GM18502 (cell line): Measurements from ENCODE around the gene NRAP.

ENCODE experiments used
- ATAC-seq: cut with Tn5 transposase; IDR thresholded peaks from one replicate; pipeline ENCODE4 v1.9.1; 2021; ENCODE audit warnings: mild to moderate bottlenecking; ENCODE audit not compliant: unreplicated experiment, poor library complexity

Gene NRAP

DNA sequence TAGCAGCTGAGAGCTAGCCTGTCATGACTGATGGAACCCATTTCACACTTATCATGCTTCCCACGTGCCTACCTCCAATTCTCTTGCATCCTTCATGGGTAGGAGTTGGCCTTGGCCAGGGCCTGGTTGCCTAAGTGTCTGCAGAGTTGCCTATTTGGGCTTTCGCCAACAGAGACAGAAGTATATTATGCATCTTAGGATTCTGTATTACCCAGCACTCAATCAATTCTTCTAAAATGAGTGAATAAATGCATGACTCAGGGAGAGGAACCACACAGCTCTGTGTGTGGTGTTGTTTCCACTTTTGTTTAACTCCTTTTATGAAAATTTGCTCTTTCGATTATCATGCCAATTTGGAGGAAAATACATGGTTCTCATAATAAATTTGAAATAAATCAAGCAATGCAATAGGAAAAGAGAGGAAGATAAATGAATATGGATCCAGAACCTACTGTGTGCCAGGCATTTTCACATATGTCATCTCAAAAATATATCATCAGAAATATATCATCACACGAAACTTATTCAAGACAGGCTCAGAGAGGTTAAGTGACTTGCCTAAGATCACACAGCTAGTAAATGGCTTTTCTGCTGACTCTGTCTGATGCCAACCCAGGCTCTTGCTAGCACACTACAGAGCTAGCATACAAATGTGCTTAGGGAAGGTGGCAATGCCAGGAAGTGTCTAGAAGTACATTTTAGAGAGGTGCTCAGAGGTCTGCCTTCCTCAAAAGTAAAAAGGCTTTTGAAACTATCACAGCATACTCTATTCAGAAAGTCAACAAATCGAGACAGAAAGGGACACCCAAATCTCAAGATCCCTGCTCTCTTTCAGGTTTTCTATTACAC, 120.5 kb downstream of the NRAP start:
- ATAC-seq: no peak

DNA sequence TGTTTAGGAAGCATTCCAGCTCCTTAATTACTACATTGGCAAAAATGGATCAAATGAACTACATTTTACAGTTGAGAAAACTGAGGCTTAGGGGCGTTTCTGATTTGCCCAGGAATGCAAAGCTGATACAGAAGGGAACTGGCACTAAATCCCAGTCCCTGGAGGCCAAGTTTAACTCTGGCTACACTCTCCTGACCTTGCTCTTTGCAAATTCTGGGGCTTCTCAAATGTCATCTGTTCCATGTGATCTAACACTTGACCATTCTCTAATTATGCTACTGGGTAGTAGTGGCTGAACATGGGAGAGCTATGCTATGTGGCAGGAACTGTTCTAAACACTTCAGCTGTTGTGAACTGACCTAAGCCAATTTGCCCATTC, 122.3 kb downstream of the NRAP start:
- ATAC-seq: no peak

DNA sequence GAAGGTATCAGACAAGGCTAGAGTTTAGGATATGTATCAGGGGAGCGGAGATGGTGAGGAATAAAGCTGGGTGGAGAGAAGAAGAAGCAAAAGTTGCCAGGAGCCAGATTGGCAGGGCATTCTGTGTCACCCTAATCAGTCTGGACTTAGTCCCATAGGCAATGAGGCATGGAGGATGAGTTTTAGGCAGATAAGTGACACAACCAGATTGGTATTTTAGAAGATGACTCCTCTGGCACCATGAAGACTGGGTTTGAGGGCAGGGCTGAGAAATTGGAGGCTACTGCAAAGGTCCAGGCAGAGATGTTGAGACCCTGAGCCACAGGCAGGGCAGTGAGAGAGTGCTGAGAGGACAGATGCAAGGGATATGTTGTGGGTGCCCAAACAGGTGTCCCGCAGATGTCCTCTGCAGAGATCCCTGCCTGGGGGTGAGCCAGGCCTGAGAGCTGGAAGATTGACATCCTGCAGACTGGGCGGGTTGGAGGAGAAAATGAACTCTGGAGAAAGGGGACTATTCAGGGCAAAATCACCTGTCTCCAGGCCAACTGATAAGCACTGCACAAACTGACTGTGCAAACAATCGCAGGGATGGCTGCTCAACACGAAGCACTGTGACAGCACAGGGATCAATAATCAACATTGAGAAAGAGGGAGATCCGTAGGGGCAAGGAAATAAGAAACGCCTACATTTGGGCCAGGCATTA, 122.8 kb downstream of the NRAP start:
- no peak for ATAC-seq

DNA sequence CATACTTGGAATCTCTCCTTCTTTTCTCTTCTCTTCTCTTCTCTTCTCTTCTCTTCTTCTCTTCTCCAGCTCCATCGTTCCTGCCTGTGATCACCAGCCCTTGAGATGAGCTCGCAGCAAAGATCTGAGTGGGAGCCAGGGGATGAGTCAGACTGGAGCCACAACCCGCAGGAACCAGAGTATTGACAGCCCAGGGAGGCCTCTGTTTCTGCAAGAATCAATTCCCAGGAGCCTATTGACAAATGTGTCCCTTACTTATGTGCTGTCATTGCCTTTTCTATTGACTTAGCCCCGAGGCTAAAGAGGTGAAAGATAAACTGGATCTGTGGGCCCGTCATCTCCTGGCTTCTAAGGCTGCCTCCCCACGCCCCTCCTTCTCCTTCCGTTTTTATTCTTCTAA, 124.1 kb downstream of the NRAP start:
- no peak for ATAC-seq
